K562 (cell line): Measurements from ENCODE around the gene CREB3L2. TPM values are rescaled to one million over a fixed set of nuclear protein-coding genes. Genes with fewer than 3 reads are reported as not detected.
A peak's percentile ranks its signal among the peaks of the same experiment; 100 is the strongest.

Source experiments
- ATAC-seq: fragments of 200-7000 bp; cut with Tn5 transposase; 3 replicates; pipeline ENCODE4 v1.9.1; 2020; ENCODE audit warnings: moderate library complexity
- BruUV-seq: library from RNA; stranded (reverse); fragments of 400-500 nt; replicated peaks from 2 replicates; lab custom pipeline; 2021; lab: Mats Ljungman, UMichigan
- CTCF ChIA-PET: fragments of 300-600 bp; formaldehyde crosslinking; extraction: SDS; loops from one replicate; lab custom pipeline; 2021; ENCODE audit warnings: low intra/inter-chr PET ratio; lab: Yijun Ruan, JAX
- POLR2A ChIA-PET: fragments of 300-600, 350-650 bp; sonication (Branson Sonifier 250); formaldehyde crosslinking; extraction: SDS; loops from one replicate; lab custom pipeline; 2021; ENCODE audit warnings: antibody characterized with exemption, inconsistent platforms; lab: Yijun Ruan, JAX
- DNase-seq, 4 experiments: peaks; one replicate each; pipeline versions ENCODE4 v3.0.0 to v3.0.0-alpha.2; 2011 to 2018; ENCODE audit warnings: low spot score in 3 of 4, mixed read lengths in 3 of 4; ENCODE audit errors: extremely low read depth in 1 of 4
- FAIRE-seq: peaks from 2 replicates; lab custom pipeline; 2011; peaks lifted over from hg19 to GRCh38; lab: Jason Lieb, UNC
- H2AFZ ChIP-seq: 2 replicates; pipeline ENCODE4 v1.6.0; 2011; ENCODE audit warnings: low read depth, low read length, control low read depth, inconsistent platforms
- H3K27ac ChIP-seq: fragments of 200-600 bp; 3 replicates; pipeline ENCODE4 v1.8.0; 2011; ENCODE audit warnings: low read depth, mild to moderate bottlenecking, control low read depth, inconsistent platforms, low read length, moderate library complexity, mixed read lengths; ENCODE audit errors: extremely low read depth
- H3K27me3 ChIP-seq, 2 experiments: fragments of 300-600 bp in 1 of 2; 2 replicates in 1 of 2; 3 replicates in 1 of 2; pipeline versions ENCODE4 v1.6.0 to v1.8.0; 2011; ENCODE audit warnings: inconsistent platforms in 2 of 2, low read length in 2 of 2, mild to moderate bottlenecking in 1 of 2, mixed read lengths in 1 of 2, moderate library complexity in 1 of 2; ENCODE audit not compliant: control insufficient read depth in 2 of 2, insufficient read depth in 2 of 2
- H3K36me3 ChIP-seq: fragments of 300-600 bp; 3 replicates; pipeline ENCODE4 v1.8.0; 2011; ENCODE audit warnings: mild to moderate bottlenecking, low read length, inconsistent platforms; ENCODE audit not compliant: control insufficient read depth, insufficient read depth
- H3K4me1 ChIP-seq, 2 experiments: fragments of 200-600 bp in 1 of 2; replicated peaks in 1 of 2; 2 replicates in 1 of 2; 3 replicates in 1 of 2; pipeline versions ENCODE4 v1.5.1 to v1.8.0; 2011; ENCODE audit warnings: inconsistent platforms in 2 of 2, low read length in 2 of 2, mild to moderate bottlenecking in 1 of 2, mixed read lengths in 1 of 2, moderate library complexity in 1 of 2; ENCODE audit not compliant: control insufficient read depth in 2 of 2, insufficient read depth in 2 of 2
- H3K4me2 ChIP-seq: 2 replicates; pipeline ENCODE4 v1.6.1; 2011; ENCODE audit warnings: low read length, control low read depth, inconsistent platforms, mixed read lengths; ENCODE audit not compliant: insufficient read depth
- H3K4me3 ChIP-seq: fragments of 200-600 bp; sonication (generic), shearing (Covaris generic); 2 replicates; pipeline ENCODE4 v1.5.1; 2016; ENCODE audit warnings: control low read depth, inconsistent platforms
- H3K79me2 ChIP-seq: fragments of 200-600 bp; 3 replicates; pipeline ENCODE4 v1.8.0; 2011; ENCODE audit warnings: low read length, inconsistent platforms; ENCODE audit not compliant: control insufficient read depth, insufficient read depth
- H3K9ac ChIP-seq, 2 experiments: 2 replicates each; pipeline versions ENCODE4 v1.6.0 to v1.6.1; 2011; ENCODE audit warnings: low read depth in 2 of 2, low read length in 2 of 2, control low read depth in 1 of 2, inconsistent platforms in 1 of 2, mild to moderate bottlenecking in 1 of 2, mixed read lengths in 1 of 2; ENCODE audit not compliant: insufficient read depth in 1 of 2
- H3K9me1 ChIP-seq: one replicate; pipeline ENCODE4 v1.6.0; 2011; ENCODE audit warnings: inconsistent platforms, mild to moderate bottlenecking, low read length, moderate library complexity; ENCODE audit not compliant: control insufficient read depth, insufficient read depth
- H3K9me3 ChIP-seq: replicated peaks from 2 replicates; pipeline ENCODE4 v1.5.1; 2011; ENCODE audit warnings: low read depth, low read length, inconsistent platforms; ENCODE audit not compliant: control insufficient read depth, insufficient read depth
- H4K20me1 ChIP-seq: replicated peaks from 2 replicates; pipeline ENCODE4 v1.6.1; 2011; ENCODE audit warnings: low read length, inconsistent platforms, mixed read lengths; ENCODE audit not compliant: control insufficient read depth, insufficient read depth
- CSDE1 ChIP-seq, 2 experiments: fragments of 450-650 bp; IDR thresholded peaks; 2 replicates each; pipeline ENCODE4 v1.6.1; 2016; ENCODE audit warnings: mild to moderate bottlenecking in 1 of 2
- HDAC8 ChIP-seq: fragments of 450-650 bp; IDR thresholded peaks from 2 replicates; pipeline ENCODE4 v1.6.1; 2016; ENCODE audit warnings: mild to moderate bottlenecking, missing genetic modification characterization, moderate library complexity, missing compliant biosample characterization
- HNRNPH1 ChIP-seq: fragments of 200-400 bp; formaldehyde crosslinking; optimal IDR thresholded peaks from 2 replicates; pipeline ENCODE3; 2017; ENCODE audit warnings: low read depth, mild to moderate bottlenecking, low read length, moderate library complexity
- MEIS2 ChIP-seq: fragments of 450-650 bp; IDR thresholded peaks from 2 replicates; pipeline ENCODE4 v1.6.1; 2014; ENCODE audit warnings: mild to moderate bottlenecking; ENCODE audit not compliant: partially characterized antibody
- NR4A1 ChIP-seq, 2 experiments: fragments of 250-450 bp in 1 of 2; fragments of 450-650 bp in 1 of 2; sonication (Bioruptor Pico) in 1 of 2; IDR thresholded peaks; 2 replicates each; pipeline versions ENCODE4 v1.4.0 to v1.6.1; 2016 to 2020; ENCODE audit warnings: mild to moderate bottlenecking in 2 of 2, missing compliant biosample characterization in 1 of 2, missing genetic modification characterization in 1 of 2, moderate library complexity in 1 of 2
- PTRF ChIP-seq: fragments of 450-650 bp; IDR thresholded peaks from 2 replicates; pipeline ENCODE4 v1.6.1; 2016; ENCODE audit warnings: mild to moderate bottlenecking, missing genetic modification characterization, missing compliant biosample characterization
- SPI1 ChIP-seq: IDR thresholded peaks from 2 replicates; pipeline ENCODE4 v1.6.1; 2011; ENCODE audit warnings: low read depth, low read length, control low read depth, borderline replicate concordance
- TEAD2 ChIP-seq: fragments of 450-650 bp; IDR thresholded peaks from 2 replicates; pipeline ENCODE4 v1.6.1; 2016; ENCODE audit warnings: missing genetic modification characterization, control low read depth, missing compliant biosample characterization
- WHSC1 ChIP-seq: IDR thresholded peaks from one replicate; pipeline ENCODE4 v1.6.1; 2012; ENCODE audit warnings: low read length, control low read depth, inconsistent platforms
- ZNF143 ChIP-seq: sonication (generic); formaldehyde crosslinking; IDR thresholded peaks from 2 replicates; pipeline ENCODE4 v1.9.0; 2022; ENCODE audit warnings: mild to moderate bottlenecking, missing genetic modification reagents
- WGBS: fragments of 100-300 bp; shearing (Covaris generic); methylation state at CpG from one replicate; pipeline ENCODE4 v1.1.6; 2016; ENCODE audit warnings: low coverage, mixed read lengths; ENCODE audit not compliant: insufficient coverage; ENCODE audit errors: missing lambda C conversion rate; 5-methylcytosine and 5-hydroxymethylcytosine counted together
- in situ Hi-C: fragments of 300-500 bp; cut with MboI; formaldehyde crosslinking; loops from 4 replicates; pipeline ENCODE4 v1.15.0; 2018; ENCODE audit warnings: inconsistent platforms, mixed read lengths
- intact Hi-C: fragments of 100-400 bp; cut with micrococcal nuclease; formaldehyde crosslinking; loops from 2 replicates; pipeline ENCODE4 v1.14.2; 2022
- polyA plus RNA-seq, 8 experiments: library from polyadenylated mRNA; depleted of rRNA in 4 of 8; stranded (reverse) in 5 of 8; unstranded in 3 of 8; fragments of >200 nt; fragmentation: Nextera tagmentation in 2 of 8; fragmentation: Illumina TruSeq in 1 of 8; extraction: Ambion mirVana in 2 of 8; extraction: Trizol in 1 of 8; gene quantifications; 2 replicates each; pipeline versions ENCODE4 v1.2.1 to v1.2.3, GENCODE V29; 2011 to 2014; ENCODE audit warnings: inconsistent platforms in 1 of 8, missing spikeins in 1 of 8
- total RNA-seq, 7 experiments: library from RNA; depleted of rRNA in 6 of 7; stranded (reverse); fragments of >200 nt in 6 of 7; fragmentation: Illumina TruSeq in 2 of 7; extraction: Trizol in 2 of 7; gene quantifications; 2 replicates each; pipeline versions ENCODE4 v1.2.1 to v1.2.3, GENCODE V29; 2011 to 2021; ENCODE audit warnings: low replicate concordance in 1 of 7
- TF ChIP-seq, protein P1 (sequence below): IDR thresholded peaks from 2 replicates; pipeline ENCODE4 v1.6.1; 2014; ENCODE audit warnings: antibody characterized with exemption
- TF ChIP-seq, protein P2 (sequence below), 3 experiments: fragments of 200-800 bp in 1 of 3; fragments of 250-450 bp in 1 of 3; fragments of 450-650 bp in 1 of 3; sonication (Bioruptor Pico) in 1 of 3; sonication (Bioruptor generic) in 1 of 3; formaldehyde crosslinking in 1 of 3; IDR thresholded peaks; 2 replicates each; pipeline versions ENCODE4 v1.6.1 to v1.8.0; 2016 to 2022; ENCODE audit warnings: mild to moderate bottlenecking in 2 of 3, missing genetic modification characterization in 2 of 3, missing compliant biosample characterization in 1 of 3, moderate library complexity in 1 of 3
- TF ChIP-seq, protein P3 (sequence below): sonication (generic); formaldehyde crosslinking; IDR thresholded peaks from 2 replicates; pipeline ENCODE4 v1.8.0; 2022; ENCODE audit warnings: missing genetic modification reagents, mild to moderate bottlenecking, borderline replicate concordance

CREB3L2 gene
- total and polyA plus RNA-seq, 9 of the 15 experiments (the other 6 are each of a cell fraction or from before 2014, with no cell fraction given) = 7.1 to 45.6 (median 15.8) TPM

DNA sequence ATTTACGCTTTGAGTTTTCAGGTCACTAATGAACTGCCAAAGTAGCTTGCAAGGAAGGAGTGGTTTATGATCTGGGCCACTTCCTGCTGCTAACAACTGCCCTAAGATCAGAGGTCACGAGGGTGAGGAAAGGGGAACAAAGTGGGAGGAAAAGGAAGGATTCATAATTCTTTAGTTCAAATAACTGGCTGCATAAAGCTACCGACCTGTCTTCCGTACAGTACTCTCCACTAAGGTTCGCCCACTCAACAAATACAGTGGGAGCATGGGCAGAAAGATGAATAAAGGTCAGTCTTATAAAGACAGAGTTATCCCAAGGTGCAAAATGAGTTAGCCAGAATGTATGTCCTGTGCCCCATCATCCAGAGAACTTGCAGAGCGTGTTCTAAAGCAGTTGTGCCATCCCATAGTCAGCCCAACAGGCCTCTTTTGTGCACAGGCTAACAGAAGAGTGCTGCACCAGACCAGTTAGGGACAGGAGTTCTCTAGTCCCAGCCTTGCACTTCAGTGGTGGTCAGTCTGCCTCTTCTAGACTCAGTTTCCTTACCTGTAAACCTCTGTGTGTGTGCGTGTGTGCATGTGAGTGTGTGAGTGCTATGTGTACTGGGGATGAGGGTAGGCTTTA, 65.9 kb downstream of the CREB3L2 start:
- Histone ChIP-seq H3K4me2 (peak overlapping the region; percentile 54), H4K20me1 (no peaks in the 10 kb centered on the region), H3K27me3 (no peaks in the 10 kb centered on the region), H3K9me1 (no peaks in the 10 kb centered on the region), H3K4me1 (peaks cover 22 to 66% of the 10 kb centered on the region in 2 experiments), H3K36me3 (peaks cover 6% of the 10 kb centered on the region), H3K4me3 (no peak overlapping the region), H3K27ac (peak overlapping the region; percentile 60), H3K79me2 (peaks cover 87% of the 10 kb centered on the region), H2AFZ (peak overlapping the region; percentile 69), H3K9ac (peak overlapping the region; percentile 33 to 40; a peak in 3 of 4 replicates), H3K9me3 (no peaks in the 10 kb centered on the region)
- WGBS = 36% methylated on average over 7 of the region's 7 CpGs
- ChIA-PET POLR2A (interaction anchor here (0.7 to 1.5 kb wide), 3 partner anchors 14 to 22 kb away, joined by 3 to 5 read pairs (median 4); no protein-coding TSS in a partner anchor), CTCF (no interaction called here)
- intact Hi-C loops = loop anchor here (2.0 kb wide), 1 partner anchor 31 kb away; no protein-coding TSS in a partner anchor
- in situ Hi-C loops = no loop called here
- FAIRE-seq (peak; percentile 51), DNase-seq (peak in 2 of 4 experiments; percentile 61 to 79), ATAC-seq (peak; percentile 55)
- no TSS peak for BruUV-seq
- TF ChIP-seq MEIS2 (no peak), NR4A1 (CRISPR knock-in tag; IDR thresholded peaks at IDR 0.05) (no peak), NR4A1 (tag; IDR thresholded peaks at IDR 0.05) (peak; percentile 45; the same call in 1 of the 2 replicates), WHSC1 (peak; percentile 63), SPI1 (peak; percentile 77; the same call in 1 of the 2 replicates), HDAC8 (tag) (no peak), TEAD2 (tag) (peak; percentile 50; the same call in 1 of the 2 replicates), CSDE1 (IDR thresholded peaks at IDR 0.05) (no peak), HNRNPH1 (no peak), ZNF143 (CRISPR knock-in tag) (0 out of 2 replicates have a peak, but pooled peaks have one; percentile 22), PTRF (tag) (no peak)
- TF ChIP-seq, protein P1, sequence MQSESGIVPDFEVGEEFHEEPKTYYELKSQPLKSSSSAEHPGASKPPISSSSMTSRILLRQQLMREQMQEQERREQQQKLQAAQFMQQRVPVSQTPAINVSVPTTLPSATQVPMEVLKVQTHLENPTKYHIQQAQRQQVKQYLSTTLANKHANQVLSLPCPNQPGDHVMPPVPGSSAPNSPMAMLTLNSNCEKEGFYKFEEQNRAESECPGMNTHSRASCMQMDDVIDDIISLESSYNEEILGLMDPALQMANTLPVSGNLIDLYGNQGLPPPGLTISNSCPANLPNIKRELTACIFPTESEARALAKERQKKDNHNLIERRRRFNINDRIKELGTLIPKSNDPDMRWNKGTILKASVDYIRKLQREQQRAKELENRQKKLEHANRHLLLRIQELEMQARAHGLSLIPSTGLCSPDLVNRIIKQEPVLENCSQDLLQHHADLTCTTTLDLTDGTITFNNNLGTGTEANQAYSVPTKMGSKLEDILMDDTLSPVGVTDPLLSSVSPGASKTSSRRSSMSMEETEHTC = peak; percentile 80
- TF ChIP-seq, protein P2, sequence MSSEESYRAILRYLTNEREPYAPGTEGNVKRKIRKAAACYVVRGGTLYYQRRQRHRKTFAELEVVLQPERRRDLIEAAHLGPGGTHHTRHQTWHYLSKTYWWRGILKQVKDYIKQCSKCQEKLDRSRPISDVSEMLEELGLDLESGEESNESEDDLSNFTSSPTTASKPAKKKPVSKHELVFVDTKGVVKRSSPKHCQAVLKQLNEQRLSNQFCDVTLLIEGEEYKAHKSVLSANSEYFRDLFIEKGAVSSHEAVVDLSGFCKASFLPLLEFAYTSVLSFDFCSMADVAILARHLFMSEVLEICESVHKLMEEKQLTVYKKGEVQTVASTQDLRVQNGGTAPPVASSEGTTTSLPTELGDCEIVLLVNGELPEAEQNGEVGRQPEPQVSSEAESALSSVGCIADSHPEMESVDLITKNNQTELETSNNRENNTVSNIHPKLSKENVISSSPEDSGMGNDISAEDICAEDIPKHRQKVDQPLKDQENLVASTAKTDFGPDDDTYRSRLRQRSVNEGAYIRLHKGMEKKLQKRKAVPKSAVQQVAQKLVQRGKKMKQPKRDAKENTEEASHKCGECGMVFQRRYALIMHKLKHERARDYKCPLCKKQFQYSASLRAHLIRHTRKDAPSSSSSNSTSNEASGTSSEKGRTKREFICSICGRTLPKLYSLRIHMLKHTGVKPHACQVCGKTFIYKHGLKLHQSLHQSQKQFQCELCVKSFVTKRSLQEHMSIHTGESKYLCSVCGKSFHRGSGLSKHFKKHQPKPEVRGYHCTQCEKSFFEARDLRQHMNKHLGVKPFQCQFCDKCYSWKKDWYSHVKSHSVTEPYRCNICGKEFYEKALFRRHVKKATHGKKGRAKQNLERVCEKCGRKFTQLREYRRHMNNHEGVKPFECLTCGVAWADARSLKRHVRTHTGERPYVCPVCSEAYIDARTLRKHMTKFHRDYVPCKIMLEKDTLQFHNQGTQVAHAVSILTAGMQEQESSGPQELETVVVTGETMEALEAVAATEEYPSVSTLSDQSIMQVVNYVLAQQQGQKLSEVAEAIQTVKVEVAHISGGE (CRISPR knock-in tag; IDR thresholded peaks at IDR 0.05) = peak in 1 of 3 experiments; percentile 68; a peak in 1 of 6 replicates
- TF ChIP-seq, protein P3, sequence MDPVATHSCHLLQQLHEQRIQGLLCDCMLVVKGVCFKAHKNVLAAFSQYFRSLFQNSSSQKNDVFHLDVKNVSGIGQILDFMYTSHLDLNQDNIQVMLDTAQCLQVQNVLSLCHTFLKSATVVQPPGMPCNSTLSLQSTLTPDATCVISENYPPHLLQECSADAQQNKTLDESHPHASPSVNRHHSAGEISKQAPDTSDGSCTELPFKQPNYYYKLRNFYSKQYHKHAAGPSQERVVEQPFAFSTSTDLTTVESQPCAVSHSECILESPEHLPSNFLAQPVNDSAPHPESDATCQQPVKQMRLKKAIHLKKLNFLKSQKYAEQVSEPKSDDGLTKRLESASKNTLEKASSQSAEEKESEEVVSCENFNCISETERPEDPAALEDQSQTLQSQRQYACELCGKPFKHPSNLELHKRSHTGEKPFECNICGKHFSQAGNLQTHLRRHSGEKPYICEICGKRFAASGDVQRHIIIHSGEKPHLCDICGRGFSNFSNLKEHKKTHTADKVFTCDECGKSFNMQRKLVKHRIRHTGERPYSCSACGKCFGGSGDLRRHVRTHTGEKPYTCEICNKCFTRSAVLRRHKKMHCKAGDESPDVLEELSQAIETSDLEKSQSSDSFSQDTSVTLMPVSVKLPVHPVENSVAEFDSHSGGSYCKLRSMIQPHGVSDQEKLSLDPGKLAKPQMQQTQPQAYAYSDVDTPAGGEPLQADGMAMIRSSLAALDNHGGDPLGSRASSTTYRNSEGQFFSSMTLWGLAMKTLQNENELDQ = no peak
